Mucosa of rectum (tissue), 2 donors: ENCODE results near the gene KRT86.

Experiments used
- H3K27ac ChIP-seq, 2 donors: one replicate each; pipeline ENCODE4 v1.7.0; 2013; ENCODE audit warnings: inconsistent platforms in 2 of 2, low read depth in 2 of 2, low read length in 2 of 2
- H3K27me3 ChIP-seq, 2 donors: one replicate each; pipeline ENCODE4 v1.7.0; 2013; ENCODE audit warnings: low read length in 2 of 2; ENCODE audit not compliant: control insufficient read depth in 2 of 2, insufficient read depth in 2 of 2
- H3K36me3 ChIP-seq, 2 donors: one replicate each; pipeline ENCODE4 v1.7.0; 2013; ENCODE audit warnings: low read length in 2 of 2; ENCODE audit not compliant: control insufficient read depth in 2 of 2, insufficient read depth in 2 of 2
- H3K4me1 ChIP-seq, 2 donors: one replicate each; pipeline ENCODE4 v1.7.0; 2013; ENCODE audit warnings: low read length in 2 of 2, mild to moderate bottlenecking in 1 of 2; ENCODE audit not compliant: control insufficient read depth in 2 of 2, insufficient read depth in 2 of 2
- H3K4me3 ChIP-seq, 2 donors: one replicate each; pipeline ENCODE4 v1.7.0; 2013; ENCODE audit warnings: low read length in 2 of 2
- H3K9ac ChIP-seq, 2 donors: one replicate each; pipeline ENCODE4 v1.7.0; 2013; ENCODE audit warnings: low read length in 2 of 2, low read depth in 1 of 2, mild to moderate bottlenecking in 1 of 2
- H3K9me3 ChIP-seq, 2 donors: one replicate each; pipeline ENCODE4 v1.7.0; 2013; ENCODE audit warnings: low read length in 2 of 2; ENCODE audit not compliant: control insufficient read depth in 2 of 2
- donor health status: healthy.
- donor health status: Normal muscosa, but diverticular disease.

KRT86 gene

DNA sequence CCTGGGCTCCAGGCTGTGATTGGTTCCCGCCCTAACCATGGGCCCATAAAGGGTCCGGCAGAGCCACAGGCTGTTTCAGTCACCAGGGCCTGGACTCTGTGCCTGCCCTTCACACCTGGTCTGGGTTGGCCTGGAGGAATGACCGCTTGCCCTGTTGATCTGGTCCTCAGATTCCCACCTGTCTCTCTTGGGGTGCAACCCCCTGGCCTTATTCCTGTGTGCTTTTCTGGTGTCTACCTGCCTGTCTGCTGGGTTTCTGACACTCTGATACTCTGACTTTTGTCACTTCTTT is 49.7 kb downstream of the KRT86 start:
- H3K4me3 ChIP-seq = no peak overlapping the region
- no peak overlapping the region for H3K27ac ChIP-seq
- no peaks in the 10 kb centered on the region for H3K9me3 ChIP-seq
- no peaks in the 10 kb centered on the region for H3K4me1 ChIP-seq
- no peaks in the 10 kb centered on the region for H3K36me3 ChIP-seq
- peaks cover 0 to 2% of the 10 kb centered on the region in 2 donors for H3K27me3 ChIP-seq
- H3K9ac ChIP-seq = no peak overlapping the region

DNA sequence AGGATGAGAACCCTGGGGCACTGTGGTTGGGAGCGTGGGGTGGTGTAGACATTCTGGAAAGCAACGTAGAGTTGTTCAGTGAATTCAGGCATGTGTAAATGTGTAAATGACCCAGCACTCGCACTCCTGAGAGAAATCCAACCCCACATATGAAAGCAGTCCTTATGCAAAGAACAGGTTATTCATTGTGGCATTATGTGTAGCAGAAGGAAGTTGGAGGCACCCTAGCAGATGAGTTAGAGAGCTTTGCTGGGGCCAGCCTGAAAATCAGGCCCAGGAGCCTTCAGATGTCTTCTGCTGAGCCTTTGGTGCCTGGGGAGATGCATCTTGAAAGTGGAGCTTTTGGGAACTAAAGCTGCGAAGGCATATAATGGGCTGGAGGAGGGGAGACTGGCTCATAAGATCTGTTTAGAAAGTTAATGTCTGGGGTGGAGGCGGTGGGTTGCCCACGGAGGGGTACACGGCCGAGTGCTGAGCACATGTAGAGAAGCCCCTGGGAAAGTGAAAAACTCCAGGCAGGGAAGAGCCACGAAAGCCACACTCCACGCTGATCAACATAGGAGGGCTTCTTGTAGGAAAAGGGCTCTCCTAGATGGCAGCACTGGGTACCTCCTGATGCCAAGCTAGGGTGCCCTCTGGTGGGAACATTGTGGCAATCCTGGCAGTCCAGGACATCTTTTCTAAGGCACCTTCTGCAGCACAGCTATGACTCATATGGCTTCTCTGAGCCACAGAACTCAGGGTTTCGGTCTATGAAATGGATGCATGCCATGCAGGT is 52.8 kb downstream of the KRT86 start:
- no peaks in the 10 kb centered on the region for H3K4me1 ChIP-seq
- H3K27me3 ChIP-seq = peaks cover 0 to 2% of the 10 kb centered on the region in 2 donors
- no peak overlapping the region for H3K9ac ChIP-seq
- no peak overlapping the region for H3K27ac ChIP-seq
- H3K9me3 ChIP-seq = no peaks in the 10 kb centered on the region
- no peaks in the 10 kb centered on the region for H3K36me3 ChIP-seq
- H3K4me3 ChIP-seq = no peak overlapping the region

DNA sequence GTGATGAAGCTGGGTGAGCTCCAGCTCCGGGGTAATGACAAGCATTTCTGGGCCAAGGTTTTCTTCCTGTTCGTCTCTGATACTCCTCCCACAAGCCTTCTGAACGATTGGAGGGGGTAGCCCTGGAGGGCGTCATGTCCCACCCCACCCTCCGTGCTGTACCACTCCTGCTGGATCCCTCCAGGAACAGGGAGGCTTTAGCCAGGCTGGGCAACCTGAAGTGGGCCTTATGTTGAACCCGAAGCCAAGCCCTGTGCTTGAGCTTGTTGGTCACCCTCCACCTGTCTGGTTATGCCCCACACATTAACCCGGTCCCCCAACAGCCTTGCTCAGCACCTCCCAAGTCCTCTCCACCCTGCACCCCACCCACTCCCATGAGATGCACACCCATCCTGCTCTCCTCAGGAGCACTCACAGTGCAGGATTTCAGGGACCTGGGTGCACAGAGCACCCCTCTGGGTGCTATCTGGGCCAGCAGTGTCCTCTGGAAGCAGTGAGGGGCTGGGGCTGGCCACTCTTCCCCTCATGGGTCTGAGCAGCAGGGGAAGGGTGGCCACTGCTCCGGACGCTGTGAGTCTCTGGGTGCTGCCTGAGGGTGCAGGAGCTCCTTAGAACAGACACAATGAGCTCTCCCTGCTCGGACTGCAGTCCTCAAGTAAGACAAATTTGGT is 53.5 kb downstream of the KRT86 start:
- Histone ChIP-seq H3K4me1 (no peaks in the 10 kb centered on the region), H3K9me3 (no peaks in the 10 kb centered on the region), H3K4me3 (no peak overlapping the region), H3K9ac (no peak overlapping the region), H3K27me3 (peaks cover 0 to 2% of the 10 kb centered on the region in 2 donors), H3K27ac (no peak overlapping the region), H3K36me3 (no peaks in the 10 kb centered on the region)

DNA sequence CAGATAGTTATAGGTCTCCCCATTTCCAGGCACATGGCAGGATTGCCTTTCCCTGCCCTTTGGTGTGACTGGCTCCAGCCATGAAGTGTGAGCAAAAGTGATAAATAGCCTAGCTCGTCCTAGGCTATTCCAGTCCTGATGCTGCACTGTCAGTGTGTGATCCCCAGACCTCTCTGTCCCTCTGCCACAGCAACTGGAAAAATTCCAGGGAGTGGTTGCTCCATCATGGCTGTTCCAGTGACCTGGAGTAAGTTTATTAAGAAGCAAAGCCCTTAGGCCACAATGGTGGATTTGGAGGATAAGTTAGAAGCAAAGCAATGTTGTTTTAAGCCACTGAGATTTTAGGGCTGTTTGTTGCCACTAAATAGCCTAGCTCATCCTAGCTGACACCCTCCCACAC is 56.6 kb downstream of the KRT86 start:
- Histone ChIP-seq H3K4me1 (peaks cover 0 to 3% of the 10 kb centered on the region in 2 donors), H3K9ac (no peak overlapping the region), H3K27me3 (peaks cover 0 to 7% of the 10 kb centered on the region in 2 donors), H3K36me3 (no peaks in the 10 kb centered on the region), H3K4me3 (no peak overlapping the region), H3K9me3 (no peaks in the 10 kb centered on the region), H3K27ac (no peak overlapping the region)

DNA sequence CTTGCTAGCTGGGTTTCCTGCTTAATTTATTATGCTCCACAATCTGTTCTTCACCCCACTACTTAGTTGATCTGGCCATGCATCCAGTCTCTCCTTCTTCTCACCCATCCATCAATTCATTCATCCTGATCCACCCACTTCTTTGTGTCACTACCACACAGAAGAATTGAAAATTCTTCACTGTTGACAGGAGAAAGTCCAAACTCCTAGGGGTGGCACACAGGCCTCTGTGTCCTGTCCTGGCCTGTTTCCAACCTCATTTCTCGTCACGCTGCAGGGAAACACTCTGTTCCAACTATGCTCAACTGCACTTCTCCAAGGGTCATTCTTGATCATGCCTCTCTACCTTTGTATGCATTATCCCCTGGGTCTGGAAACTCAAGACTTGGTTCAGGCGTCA is 57.4 kb downstream of the KRT86 start:
- peaks cover 0 to 3% of the 10 kb centered on the region in 2 donors for H3K4me1 ChIP-seq
- no peaks in the 10 kb centered on the region for H3K36me3 ChIP-seq
- no peak overlapping the region for H3K4me3 ChIP-seq
- no peak overlapping the region for H3K27ac ChIP-seq
- H3K9me3 ChIP-seq = no peaks in the 10 kb centered on the region
- H3K9ac ChIP-seq = no peak overlapping the region
- H3K27me3 ChIP-seq = peaks cover 0 to 7% of the 10 kb centered on the region in 2 donors

DNA sequence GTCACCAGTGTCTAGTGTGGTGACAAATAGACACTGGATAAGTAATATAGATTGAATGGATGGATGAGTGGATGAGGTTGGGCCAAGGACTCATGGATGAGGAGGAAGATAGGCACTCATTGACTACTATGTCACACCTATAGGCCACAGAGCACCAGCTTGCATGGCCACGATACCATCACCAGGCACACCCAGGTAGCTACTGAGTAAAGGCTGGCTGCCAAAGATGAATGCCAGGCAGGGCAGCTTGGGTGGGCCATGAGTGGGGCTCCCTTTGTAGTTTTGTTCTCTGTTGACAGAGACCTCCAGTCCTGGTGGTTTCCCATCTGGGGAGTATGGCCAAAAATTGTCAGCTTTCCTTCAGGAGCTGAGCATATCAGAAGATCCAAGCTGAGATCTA is 57.9 kb downstream of the KRT86 start:
- H3K9me3 ChIP-seq = no peaks in the 10 kb centered on the region
- peaks cover 0 to 7% of the 10 kb centered on the region in 2 donors for H3K27me3 ChIP-seq
- no peak overlapping the region for H3K27ac ChIP-seq
- no peak overlapping the region for H3K4me3 ChIP-seq
- peaks cover 0 to 3% of the 10 kb centered on the region in 2 donors for H3K4me1 ChIP-seq
- no peaks in the 10 kb centered on the region for H3K36me3 ChIP-seq
- H3K9ac ChIP-seq = no peak overlapping the region

DNA sequence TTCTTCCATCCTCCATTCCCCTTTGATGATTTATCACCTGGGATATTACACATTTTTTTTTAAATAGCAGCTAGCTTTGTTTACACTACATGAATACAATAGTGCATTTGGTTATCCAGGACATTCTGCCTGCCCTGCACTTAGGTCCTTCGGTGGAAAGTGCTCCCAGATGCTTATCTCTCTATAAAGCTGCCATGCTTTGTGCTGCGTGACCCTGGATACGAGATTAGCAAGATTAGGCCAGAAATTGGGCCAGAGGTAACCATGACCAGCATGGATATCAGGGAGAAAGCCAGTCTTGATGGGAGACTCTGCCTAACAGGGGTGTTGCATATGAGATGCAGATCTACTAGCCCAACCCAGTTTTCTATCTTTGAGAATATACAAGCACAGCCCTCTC is 58.9 kb downstream of the KRT86 start:
- Histone ChIP-seq H3K36me3 (no peaks in the 10 kb centered on the region), H3K9ac (no peak overlapping the region), H3K9me3 (no peaks in the 10 kb centered on the region), H3K27ac (no peak overlapping the region), H3K4me3 (no peak overlapping the region), H3K27me3 (peaks cover 0 to 6% of the 10 kb centered on the region in 2 donors), H3K4me1 (peaks cover 0 to 3% of the 10 kb centered on the region in 2 donors)

DNA sequence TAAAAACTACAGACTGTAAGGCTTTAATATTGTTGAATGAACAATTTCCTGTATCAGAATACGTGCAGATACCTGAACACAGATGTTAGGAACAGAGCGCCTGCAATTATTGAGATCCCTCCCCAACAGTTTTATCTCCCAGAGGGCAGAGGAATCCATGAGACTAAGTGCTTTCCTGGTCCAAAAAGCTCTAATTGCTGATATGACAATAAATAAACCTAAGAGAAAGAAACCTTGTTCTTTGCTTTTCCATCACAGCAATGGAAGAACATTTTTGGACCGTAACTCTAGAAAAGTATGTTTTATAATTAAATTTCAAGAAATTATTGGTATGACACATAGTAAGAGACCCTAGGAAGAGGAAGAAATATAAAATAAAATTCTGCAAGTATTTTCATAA is 59.7 kb downstream of the KRT86 start:
- H3K27ac ChIP-seq = no peak overlapping the region
- H3K36me3 ChIP-seq = no peaks in the 10 kb centered on the region
- no peak overlapping the region for H3K4me3 ChIP-seq
- no peak overlapping the region for H3K9ac ChIP-seq
- H3K4me1 ChIP-seq = peaks cover 0 to 3% of the 10 kb centered on the region in 2 donors
- H3K9me3 ChIP-seq = no peaks in the 10 kb centered on the region
- H3K27me3 ChIP-seq = peaks cover 2 to 4% of the 10 kb centered on the region in 2 donors

DNA sequence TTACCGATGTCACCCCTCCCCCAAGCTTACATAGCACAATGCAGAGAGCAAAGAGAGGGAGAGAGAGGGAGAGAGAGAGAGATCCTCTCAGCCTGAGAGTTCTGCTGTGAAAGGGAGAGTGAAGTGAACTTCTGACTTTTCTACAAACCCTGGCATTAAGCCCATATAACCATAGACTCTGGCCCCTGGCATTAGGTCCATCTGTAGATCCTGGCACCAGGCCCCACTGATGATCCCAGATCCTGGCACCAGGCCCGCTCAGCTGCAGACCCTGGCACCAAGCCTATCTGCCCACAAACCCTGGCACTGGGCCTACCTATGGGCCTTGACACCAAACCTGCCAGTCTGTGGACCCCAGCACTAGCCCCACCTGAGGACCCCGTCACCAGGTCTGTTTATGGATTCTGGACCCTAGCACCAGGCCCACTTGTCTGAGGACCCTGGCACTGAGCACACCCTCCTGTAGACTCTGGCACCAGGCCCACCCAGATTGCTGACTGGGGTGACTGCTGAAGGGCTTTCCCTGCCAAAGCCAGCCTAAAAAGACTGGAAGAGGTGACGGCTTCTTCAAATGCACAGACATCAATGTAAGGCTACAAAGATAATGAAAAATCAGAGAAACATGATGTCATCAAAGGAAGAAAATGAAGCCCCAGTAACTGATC is 61.3 kb downstream of the KRT86 start:
- H3K9ac ChIP-seq = no peak overlapping the region
- H3K4me1 ChIP-seq = peaks cover 0 to 3% of the 10 kb centered on the region in 2 donors
- H3K4me3 ChIP-seq = no peak overlapping the region
- H3K36me3 ChIP-seq = no peaks in the 10 kb centered on the region
- no peak overlapping the region for H3K27ac ChIP-seq
- H3K9me3 ChIP-seq = no peaks in the 10 kb centered on the region
- peaks cover 2 to 4% of the 10 kb centered on the region in 2 donors for H3K27me3 ChIP-seq

DNA sequence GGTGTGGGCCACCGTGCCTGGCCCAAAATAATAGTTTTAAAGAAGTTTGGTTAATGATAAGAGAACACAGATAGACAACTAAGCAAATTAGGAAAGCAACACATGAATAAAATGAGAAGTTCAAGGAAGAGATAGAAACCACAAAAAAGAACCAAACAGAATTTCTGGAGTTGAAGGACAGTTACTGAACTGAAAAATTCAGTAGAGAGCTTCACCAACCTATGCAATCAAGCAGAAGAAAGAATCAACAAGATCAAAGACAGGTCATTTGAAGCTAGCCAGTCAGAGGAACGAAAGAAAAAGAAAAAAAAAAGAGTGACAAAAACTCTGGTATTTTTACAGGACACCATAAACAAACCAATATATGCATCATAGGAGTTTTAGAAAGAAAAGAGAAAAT is 62.2 kb downstream of the KRT86 start:
- H3K27me3 ChIP-seq = peaks cover 2 to 4% of the 10 kb centered on the region in 2 donors
- H3K9ac ChIP-seq = no peak overlapping the region
- no peak overlapping the region for H3K27ac ChIP-seq
- peaks cover 0 to 3% of the 10 kb centered on the region in 2 donors for H3K4me1 ChIP-seq
- no peaks in the 10 kb centered on the region for H3K9me3 ChIP-seq
- no peak overlapping the region for H3K4me3 ChIP-seq
- H3K36me3 ChIP-seq = no peaks in the 10 kb centered on the region
